Sigmoid colon (tissue), 4 donors: ENCODE measurements around the gene CREB3.

Source experiments
- CTCF ChIP-seq, 4 experiments: fragments of 450-650 bp in 3 of 4; fragments of 200-600 bp in 1 of 4; IDR thresholded peaks; one replicate each; pipeline ENCODE4 v1.5.1; 2016 to 2019; ENCODE audit warnings: antibody characterized with exemption in 4 of 4, mild to moderate bottlenecking in 3 of 4, moderate library complexity in 2 of 4
- POLR2A ChIP-seq, 2 donors: fragments of 450-650 bp; IDR thresholded peaks; one replicate each; pipeline ENCODE4 v1.6.1; 2016; ENCODE audit warnings: antibody characterized with exemption in 2 of 2, mild to moderate bottlenecking in 2 of 2, moderate library complexity in 2 of 2
- POLR2AphosphoS5 ChIP-seq, 4 donors: sonication (generic); formaldehyde crosslinking; IDR thresholded peaks; one replicate each; pipeline ENCODE4 v1.6.1; 2017; ENCODE audit warnings: antibody characterized with exemption in 4 of 4

GRCh38 chr9:35778496-35778895, 46.0 kb downstream of the CREB3 start:
- no peak for TF ChIP-seq CTCF (IDR thresholded peaks at IDR 0.05)
- TF ChIP-seq POLR2A (IDR thresholded peaks at IDR 0.05): no peak
- no peak for TF ChIP-seq POLR2AphosphoS5 (IDR thresholded peaks at IDR 0.05)
